ENCODE measurements around the gene TTLL13.

Gene TTLL13, protein sequence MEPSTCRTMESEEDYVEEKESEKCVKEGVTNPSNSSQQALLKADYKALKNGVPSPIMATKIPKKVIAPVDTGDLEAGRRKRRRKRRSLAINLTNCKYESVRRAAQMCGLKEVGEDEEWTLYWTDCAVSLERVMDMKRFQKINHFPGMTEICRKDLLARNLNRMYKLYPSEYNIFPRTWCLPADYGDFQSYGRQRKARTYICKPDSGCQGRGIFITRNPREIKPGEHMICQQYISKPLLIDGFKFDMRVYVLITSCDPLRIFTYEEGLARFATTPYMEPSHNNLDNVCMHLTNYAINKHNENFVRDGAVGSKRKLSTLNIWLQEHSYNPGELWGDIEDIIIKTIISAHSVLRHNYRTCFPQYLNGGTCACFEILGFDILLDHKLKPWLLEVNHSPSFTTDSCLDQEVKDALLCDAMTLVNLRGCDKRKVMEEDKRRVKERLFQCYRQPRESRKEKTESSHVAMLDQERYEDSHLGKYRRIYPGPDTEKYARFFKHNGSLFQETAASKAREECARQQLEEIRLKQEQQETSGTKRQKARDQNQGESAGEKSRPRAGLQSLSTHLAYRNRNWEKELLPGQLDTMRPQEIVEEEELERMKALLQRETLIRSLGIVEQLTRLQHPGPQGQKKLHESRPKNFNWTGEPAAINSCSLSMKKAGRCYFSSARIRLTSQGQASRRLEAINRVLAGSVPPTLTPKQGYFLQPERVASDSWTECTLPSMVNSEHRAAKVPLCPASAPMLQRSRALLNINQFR

DNA sequence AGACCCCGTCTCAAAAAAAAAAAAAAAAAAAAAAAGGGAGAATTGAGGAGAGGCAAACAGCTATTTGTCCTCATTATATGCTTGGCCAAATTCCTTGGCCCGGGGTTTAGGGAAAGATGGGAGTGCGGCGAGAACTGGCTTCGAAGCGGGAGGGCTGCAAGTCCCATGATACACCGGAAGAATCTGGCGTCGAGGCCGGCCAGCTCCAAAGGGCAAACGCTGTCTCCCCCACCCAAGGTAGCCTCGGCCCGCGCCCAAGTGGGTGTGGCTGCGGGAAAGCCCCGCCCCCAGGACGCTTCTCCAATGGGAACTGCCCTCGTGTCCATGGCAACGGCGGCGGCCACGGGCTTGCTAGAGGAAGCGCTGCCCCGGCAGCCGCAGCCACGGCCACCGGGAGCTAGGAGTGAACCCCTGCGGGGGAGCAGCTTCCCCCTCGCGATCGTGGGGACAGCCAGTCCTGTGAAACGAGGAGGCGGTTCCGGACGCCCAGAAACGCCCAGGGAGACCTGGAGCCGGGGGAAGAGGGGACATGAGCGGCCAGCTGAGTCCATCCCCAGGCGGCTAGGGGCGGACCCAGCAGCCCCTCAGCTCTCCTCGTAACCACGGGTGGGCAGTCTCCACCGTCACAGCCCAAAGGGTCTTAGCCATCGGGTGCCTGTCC is at the start of gene TTLL13:
TTLL13 (plus strand) TSS at position 354 of the 661 bp plus-strand sequence. CDS start 1,075 bp downstream, outside the sequence.
- no peak for FAIRE-seq

DNA sequence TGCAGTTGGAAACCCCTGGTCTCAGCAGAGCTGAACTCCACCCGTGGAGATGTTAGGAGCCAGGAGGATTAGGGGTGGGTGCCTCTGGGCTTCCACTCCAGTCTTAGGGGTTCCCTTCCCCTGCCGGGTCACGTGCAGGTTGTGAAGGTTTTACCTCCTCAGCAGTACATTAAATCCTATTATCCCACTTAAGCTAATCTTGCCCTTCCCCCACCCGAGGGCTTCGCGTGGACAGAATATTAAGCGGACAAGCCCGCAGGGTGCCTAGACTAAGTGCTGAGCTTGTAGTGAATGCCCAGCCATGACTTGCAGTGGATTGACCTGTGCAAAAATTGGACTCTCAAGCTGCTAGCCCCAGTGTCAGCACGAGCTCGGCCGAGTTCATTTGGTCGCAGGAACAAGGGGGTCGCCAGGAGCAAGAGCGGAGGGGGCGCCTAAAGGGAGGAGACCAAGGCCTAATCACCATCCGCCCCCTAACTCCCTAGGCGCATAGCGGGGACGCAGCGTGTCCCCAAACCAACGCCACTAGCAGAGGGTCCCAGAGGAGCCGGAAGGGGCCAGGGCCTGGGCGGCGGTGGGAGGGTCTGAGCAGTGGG is 48.7 kb upstream of the TTLL13 start:
- no peak for FAIRE-seq

DNA sequence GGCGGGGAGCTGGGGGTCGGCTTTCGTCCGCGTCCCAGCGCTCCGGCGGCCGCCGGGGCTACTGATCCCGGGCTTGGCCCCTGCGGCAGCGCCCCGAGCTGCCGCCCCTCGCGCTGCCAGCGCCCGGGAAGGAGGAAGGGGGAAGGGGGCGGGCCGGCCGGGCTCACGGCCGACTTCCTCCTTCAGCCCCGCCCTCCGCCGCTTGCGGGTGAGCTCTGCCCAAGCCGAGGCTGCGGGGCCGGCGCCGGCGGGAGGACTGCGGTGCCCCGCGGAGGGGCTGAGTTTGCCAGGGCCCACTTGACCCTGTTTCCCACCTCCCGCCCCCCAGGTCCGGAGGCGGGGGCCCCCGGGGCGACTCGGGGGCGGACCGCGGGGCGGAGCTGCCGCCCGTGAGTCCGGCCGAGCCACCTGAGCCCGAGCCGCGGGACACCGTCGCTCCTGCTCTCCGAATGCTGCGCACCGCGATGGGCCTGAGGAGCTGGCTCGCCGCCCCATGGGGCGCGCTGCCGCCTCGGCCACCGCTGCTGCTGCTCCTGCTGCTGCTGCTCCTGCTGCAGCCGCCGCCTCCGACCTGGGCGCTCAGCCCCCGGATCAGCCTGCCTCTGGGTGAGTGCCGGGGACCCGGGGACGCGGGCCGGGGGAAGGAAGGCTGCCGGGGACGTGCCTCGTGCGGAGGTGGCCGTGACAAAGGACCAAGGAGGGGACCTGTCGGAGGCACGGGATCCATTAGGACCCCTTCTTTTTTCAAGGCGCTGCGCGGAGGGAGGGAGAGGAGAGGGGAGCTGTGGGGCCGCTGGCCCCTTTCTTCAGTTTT is 48.0 kb upstream of the TTLL13 start, which contains the start of gene SEMA4B:
SEMA4B (plus strand) TSS at position 201 of the 814 bp plus-strand sequence; CDS start at position 450, 249 bp downstream.
- FAIRE-seq: no peak

DNA sequence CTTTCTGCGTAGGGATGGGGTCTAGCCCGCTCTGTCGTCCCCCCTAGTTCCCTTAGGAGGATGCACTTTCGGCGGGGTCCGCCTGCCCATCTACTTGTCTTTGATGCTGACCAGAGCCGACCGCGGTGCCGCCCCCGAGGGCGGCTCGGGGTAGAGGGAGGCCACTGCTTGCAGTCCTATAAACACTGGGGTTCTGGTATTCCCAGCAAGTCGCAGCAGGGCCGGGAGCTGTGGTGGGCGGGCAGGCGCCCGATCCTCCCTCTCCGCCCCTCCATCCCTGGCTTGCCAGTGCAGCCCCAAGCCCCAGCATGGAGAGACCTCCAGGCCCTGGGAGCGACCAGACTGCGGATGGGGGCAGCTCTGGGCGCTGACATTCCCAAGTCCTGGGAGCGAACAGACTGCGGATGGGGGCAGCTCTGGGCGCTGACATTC is 47.4 kb upstream of the TTLL13 start:
- FAIRE-seq: no peak

DNA sequence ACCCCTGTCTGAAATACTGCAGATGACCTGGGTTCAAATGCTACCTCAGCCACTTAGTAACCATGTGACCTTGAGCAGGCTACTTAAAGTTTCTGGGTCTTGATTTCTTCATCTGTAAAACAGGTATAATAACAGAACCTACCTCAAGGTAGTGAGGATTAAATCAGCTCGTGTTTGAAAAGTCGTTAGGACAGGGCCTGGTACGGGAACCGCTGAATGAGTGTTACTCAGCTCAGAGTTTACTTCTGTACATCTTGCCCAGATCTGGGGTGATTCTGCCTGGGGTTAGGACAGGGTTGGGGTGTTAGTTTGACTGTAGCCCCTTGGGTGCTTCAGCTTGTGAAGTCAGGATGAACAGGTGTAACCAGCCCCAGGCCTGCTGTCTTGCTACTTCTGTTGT is 46.4 kb upstream of the TTLL13 start:
- FAIRE-seq: no peak

DNA sequence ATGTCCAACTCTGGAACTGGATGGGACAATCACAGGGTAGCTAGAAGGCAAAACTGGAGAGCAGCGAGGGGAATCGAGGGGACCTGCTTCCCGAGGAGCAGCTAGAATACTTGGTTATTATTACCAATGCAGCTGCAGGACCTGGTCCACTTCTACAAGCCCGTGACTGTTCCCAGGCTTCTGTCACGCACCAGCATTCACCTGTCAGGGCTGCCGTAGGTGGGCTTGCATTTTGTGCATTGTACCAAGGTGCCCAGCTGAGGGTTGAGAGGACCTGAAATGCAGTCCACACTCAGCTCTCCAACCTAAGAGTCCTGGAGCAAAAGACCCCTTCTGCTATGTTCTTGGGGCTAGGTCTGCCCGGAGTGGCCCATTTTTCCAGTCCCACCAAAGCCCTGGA is 45.9 kb upstream of the TTLL13 start:
- FAIRE-seq: no peak

DNA sequence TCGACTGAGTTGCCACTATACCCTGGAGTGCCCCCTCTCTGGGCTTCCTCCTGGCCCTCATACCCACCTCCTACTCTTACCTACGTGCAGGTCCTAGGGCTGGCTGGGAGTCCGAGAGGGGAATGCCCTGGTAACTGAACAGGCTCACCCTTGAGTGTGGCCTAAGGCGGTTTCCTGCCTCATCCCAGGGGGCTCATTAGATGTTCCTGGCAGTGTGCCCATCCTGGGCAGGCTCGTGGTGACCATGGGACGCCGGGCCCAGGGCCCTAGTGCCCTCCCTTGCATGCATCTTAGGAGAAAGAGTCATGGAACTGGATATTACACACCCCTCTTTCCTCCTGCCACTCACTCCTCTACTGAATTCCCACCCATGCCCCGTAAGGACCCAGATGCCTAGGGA is 45.4 kb upstream of the TTLL13 start:
- no peak for FAIRE-seq

DNA sequence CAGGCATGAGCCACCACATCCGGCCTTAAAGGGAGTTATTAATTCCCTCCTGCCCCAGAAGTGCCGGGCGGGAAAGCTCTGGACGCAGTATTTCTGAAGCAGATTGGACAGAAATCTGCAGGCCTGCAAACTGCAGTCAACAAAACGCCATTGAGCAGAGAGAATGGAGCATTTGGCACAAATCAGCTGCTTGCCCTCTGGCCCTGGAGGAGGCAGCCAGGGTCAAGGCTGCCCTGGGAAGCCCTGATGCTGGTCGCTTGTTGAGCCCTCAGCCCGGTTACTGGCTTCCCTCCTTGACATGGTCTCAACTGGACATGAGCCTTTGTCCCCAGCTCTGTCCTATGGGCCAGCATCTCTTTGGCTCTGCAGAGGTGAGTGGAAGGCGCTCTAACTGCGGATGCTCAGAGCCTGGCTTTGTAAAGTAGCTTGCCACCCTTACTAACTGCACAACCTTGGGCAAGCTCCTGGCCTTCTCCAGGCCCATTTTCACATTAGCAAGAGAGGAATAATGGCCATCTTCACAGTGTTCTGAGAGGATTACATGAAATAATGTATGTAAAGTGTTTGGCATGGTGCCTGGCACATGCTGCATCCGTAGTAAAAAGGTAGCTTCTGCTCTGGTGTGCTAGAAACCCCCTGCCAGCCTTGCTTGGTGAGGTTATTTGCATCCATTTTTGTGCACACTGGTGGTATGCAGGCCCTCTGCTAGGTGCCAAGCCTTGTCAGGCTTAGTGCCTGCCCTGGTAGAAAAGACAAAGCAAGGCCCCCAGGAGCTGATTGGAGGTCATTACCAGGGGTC is 44.1 kb upstream of the TTLL13 start:
- no peak for FAIRE-seq

DNA sequence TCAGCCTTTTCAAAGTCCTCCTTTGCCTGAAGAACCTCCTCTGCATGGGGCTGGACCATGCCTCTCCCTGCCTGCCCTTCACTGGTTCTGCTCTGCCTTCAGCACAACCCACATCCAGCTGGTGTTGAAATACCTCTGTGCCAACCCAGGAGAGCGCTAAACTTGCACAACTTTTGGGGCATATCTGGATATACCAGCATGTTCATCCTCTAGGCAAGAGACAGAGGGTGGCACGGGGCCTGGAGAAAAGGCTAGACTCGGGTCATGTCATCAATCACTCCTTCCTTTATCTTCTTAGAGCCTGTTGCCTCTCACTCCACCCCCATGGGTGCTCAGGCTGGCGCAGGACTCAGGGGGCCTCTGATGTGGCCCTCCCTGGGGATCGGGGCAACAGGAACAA is 43.5 kb upstream of the TTLL13 start:
- no peak for FAIRE-seq

DNA sequence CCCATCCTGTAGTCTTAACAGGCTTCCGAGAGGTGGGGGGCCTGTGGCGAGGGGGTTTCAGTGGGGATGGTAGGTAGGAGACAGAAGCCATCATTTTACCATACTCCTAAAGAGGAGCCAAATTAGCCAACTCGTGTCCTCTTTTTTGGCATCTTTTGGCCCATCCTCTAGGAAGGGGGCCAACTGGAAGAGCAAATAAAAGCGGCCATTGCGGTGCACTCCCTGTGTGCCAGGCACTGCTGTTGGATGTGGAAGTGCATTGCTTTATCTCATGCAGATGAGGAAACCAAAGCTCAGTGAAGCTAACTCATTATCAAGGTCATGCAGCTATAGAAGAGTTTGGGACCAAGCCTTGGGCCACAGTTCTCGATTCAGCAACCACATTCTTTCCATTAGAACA is 42.1 kb upstream of the TTLL13 start:
- no peak for FAIRE-seq

DNA sequence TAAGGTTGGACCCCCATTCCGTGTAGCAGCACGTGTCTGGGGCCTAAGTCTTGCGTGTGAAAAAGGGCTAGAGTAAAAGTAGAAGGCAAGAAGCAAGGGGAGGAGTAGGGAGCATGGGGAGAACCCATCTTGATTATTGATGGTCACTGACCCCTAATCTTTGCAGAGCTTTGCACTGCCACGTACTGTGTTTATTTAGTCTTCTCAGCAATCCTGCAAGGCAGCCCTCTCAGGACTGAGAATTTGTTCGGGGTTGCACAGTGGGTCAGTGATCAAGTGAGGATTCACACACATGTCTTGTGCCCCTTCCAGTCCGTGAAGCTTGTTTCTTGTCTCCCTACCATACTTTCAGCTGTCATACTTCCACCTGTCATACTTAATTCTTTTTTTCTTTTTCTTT is 41.0 kb upstream of the TTLL13 start:
- no peak for FAIRE-seq

DNA sequence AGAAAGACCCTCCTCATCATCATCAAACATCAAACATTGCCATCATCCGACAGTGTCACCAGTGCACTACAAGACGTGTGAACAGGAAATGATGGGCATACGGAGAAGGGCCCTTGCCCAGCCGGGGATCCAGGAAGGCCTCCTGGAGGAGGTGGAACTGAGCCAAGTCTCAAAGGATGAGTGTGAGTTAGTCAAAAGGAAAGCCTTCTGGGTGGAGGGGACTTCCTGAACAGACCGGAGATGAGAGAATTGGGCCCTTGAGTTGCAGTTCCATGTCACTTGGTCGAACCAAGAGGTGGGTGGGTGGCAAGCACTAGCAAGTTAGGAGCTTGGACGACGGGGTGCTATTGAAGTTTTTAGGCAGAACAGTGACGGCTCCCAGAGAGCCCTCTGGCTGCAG is 39.8 kb upstream of the TTLL13 start:
- no peak for FAIRE-seq

DNA sequence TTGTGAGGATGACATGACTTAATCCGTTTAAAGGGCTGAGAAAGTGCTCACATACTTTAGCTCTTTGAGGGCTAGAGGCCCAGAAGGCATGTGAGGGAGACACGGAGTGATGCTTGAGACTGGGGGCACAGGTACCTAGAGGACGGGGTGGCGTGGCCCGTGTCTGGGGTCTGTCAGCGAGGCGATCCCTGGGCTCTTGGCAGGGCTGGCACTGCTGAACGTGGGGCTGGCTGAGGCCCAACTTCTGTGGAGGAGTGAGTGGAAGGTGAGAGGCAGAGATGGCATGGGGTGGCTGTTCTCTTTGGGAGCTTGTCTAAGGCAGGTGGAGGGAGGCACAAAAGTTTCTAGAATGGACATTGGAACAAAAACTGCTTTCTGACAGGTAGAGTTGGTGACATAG is 38.8 kb upstream of the TTLL13 start:
- FAIRE-seq: no peak

DNA sequence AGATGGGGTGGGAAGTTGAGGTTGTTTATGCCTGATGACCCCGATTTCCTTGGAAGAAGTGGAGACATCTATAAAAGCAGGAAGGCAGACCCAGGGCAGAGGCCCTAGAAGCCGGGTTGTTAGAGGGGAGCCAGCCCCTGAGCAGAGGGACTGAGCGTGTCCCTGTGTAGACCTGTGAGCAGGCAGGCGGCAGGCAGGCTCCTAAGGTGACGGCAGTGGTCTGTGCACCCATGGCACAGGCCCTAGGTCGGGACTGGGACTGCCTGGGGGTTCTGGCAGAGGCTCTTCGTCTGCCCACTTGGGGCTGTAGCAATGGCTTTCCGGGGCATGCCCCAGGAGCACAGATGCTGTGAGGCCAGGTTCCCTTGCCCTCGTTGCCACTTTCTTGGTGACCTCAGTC is 38.3 kb upstream of the TTLL13 start:
- no peak for FAIRE-seq

DNA sequence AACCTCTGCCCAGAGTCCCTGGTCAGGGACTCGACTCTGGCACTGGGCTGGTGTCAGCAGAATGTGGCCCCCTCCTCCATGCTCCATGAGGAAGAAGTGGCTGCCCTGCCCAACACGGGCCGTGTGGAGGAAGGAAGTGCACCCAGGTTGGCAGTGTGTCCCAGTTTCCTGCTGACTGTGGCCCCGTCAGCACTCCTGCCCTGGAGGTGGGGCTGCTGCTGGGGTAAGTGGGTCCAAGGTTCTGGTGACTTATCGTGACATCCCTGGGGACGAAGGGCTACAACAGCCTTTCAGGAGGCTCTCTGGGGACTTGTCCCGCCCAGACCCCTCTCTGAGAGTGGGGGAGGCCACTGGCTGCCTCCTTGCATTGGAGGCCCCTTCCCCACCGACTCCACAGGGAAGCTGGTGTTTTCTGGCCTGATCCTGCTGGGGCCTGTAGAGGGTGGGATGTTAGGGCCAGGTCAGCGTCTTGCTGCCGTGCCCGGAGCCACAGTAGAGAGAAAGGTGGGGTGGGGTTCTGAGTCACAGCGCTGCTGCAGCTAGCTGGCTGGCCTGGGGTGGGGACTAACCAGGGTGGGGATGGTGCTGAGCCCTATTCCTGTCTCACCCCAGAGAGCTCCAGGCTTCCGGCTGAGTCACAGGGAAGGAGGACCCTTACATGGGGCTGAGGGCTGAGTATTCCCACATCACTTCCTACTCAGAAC is 37.8 kb upstream of the TTLL13 start:
- FAIRE-seq: no peak

DNA sequence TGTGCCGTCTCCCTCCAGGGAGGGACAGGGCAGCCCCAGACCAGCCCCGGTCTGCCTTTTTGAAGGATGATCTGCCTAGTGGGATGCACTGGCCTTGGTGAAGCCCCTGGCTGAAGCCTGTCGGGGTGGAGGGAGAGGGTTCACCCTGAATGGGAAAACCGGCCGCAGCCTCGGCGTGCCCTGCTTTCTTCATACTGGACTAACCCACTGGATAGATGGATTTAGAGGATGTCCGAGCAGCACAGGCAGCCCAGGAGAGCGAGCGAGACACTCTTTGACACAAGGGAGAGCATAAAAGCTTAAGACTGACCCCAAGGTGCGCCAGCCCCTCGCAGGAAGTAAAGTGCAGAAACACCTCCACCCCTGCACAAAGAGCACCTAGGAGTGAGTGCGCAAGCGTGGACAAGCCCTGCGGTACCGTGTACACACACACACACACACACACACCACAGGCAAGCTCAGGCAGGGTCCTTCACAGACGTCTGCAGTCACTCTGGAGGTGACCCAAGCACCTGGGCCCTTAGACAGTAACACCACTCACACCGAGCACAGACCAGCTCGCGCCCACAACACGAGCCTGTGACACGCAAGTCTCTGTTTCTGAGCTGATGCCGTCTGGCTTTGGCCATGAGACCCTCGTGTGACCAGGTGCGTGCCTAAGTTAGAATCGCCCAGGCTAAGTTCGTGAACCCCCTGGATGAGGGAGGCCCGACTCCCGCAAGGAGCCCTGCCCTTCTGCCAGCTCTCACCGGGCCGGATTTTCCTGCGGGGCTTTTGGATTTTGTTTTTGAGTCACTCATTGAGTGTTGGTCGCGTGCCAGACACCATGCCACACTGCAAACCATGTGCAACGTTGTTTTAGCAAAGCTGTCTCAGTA is 36.9 kb upstream of the TTLL13 start:
- FAIRE-seq: no peak

DNA sequence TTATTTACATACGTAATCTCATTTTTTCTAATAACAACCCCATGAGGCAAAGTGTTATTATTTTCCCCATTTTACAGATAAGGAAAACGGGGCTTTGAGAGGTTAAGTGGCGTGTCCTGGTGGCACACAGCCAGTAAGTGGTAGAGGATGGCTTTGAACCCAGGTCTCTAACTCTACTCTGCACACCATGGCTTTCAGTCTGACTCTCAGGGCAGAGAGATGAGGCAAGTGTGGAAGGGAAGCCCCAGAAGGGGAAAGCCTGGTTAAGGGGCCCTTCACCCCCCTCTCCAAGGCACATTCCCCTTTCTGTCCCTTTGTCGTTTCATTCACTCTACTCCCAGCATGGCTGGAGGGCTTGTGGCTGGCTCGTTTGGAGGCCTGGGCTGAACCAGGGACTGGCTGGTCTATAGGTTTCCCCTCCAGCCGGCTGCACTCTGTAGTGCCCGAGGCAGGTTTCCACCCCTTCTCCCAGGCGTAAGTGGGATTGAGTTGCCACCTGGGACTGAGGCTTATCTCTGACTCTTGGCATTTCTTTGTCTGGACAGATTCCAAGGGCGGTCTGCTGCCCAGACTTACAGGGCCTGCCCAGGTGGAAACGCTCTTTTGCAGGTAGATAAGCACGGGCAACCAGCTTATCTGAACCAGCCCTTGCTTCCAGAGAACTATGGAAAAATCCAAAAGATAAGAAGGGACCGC is 36.1 kb upstream of the TTLL13 start:
- FAIRE-seq: no peak

DNA sequence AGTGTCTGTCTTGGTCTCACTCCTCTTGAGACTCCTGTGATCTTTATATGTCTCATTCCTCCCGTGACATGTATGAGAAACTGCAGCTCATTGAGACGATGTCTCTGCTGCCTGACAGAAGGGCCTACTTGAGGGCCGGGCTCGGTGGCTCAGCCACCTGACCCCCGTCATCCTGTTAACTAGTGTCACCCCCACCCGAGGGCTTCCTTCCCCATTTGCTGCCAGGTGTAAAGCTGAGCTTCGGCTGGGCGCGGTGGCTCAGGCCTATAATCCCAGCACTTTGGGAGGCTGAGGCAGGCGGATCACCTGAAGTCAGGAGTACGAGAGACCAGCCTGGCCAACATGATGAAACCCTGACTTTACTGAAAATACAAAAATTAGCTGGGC is 35.5 kb upstream of the TTLL13 start:
- FAIRE-seq: no peak
